GM21528 (cell line): ENCODE results near the gene CNNM2.
A peak's percentile ranks its signal among the peaks of the same experiment; 100 is the strongest.

Experiments
- ATAC-seq: cut with Tn5 transposase; IDR thresholded peaks from one replicate; pipeline ENCODE4 v1.9.1; 2021; ENCODE audit warnings: mild to moderate bottlenecking, moderate library complexity; ENCODE audit not compliant: unreplicated experiment, low FRiP score

CNNM2 gene

GRCh38 chr10:103098240-103098639 is 180.1 kb downstream of the CNNM2 start:
- ATAC-seq: no peak

GRCh38 chr10:103100620-103101019 is 182.5 kb downstream of the CNNM2 start:
- ATAC-seq: no peak

GRCh38 chr10:103102195-103102594 is 184.1 kb downstream of the CNNM2 start:
- no peak for ATAC-seq

- no peak for ATAC-seq
Observed at GRCh38 chr10:103103989-103104388, 185.9 kb downstream of the CNNM2 start.

- ATAC-seq: no peak
Observed at GRCh38 chr10:103104721-103105120, 186.6 kb downstream of the CNNM2 start.

- no peak for ATAC-seq
Observed at GRCh38 chr10:103105462-103105861, 187.4 kb downstream of the CNNM2 start.

GRCh38 chr10:103106539-103106938 is 188.4 kb downstream of the CNNM2 start:
- ATAC-seq: no peak

- no peak for ATAC-seq
Observed at GRCh38 chr10:103109821-103110220, 191.7 kb downstream of the CNNM2 start.

GRCh38 chr10:103110407-103110806 is 192.3 kb downstream of the CNNM2 start:
- no peak for ATAC-seq

- peak; percentile 65 for ATAC-seq
Observed at GRCh38 chr10:103111031-103111917, 193.2 kb downstream of the CNNM2 start.

- ATAC-seq: peak; percentile 56
Observed at GRCh38 chr10:103111918-103112877, 194.1 kb downstream of the CNNM2 start.

GRCh38 chr10:103114876-103115275 is 196.8 kb downstream of the CNNM2 start:
- ATAC-seq: no peak

GRCh38 chr10:103117247-103117646 is 199.2 kb downstream of the CNNM2 start:
- no peak for ATAC-seq

GRCh38 chr10:103120546-103120945 is 202.5 kb downstream of the CNNM2 start:
- ATAC-seq: no peak

- no peak for ATAC-seq
Observed at GRCh38 chr10:103120977-103121735, 203.1 kb downstream of the CNNM2 start.

GRCh38 chr10:103123282-103124024 is 205.4 kb downstream of the CNNM2 start:
- no peak for ATAC-seq

GRCh38 chr10:103124420-103125096 is 206.5 kb downstream of the CNNM2 start:
- no peak for ATAC-seq

- peak; percentile 79 for ATAC-seq
Observed at GRCh38 chr10:103125323-103126267, 207.5 kb downstream of the CNNM2 start.
